C4-2B (cell line): Measurements from ENCODE around the gene NBAS.

Source experiments
- ZFX ChIP-seq: fragments of 450-650 bp; IDR thresholded peaks from 2 replicates; pipeline ENCODE4 v1.6.1; 2017
- TF ChIP-seq, protein P1 (sequence below): fragments of 450-650 bp; conservative IDR thresholded peaks from 2 replicates; pipeline ENCODE4 v1.5.1; 2017; ENCODE audit warnings: mild to moderate bottlenecking

GRCh38 chr2:15337996-15338666 is 223.0 kb downstream of the NBAS start:
- TF ChIP-seq, protein P1, sequence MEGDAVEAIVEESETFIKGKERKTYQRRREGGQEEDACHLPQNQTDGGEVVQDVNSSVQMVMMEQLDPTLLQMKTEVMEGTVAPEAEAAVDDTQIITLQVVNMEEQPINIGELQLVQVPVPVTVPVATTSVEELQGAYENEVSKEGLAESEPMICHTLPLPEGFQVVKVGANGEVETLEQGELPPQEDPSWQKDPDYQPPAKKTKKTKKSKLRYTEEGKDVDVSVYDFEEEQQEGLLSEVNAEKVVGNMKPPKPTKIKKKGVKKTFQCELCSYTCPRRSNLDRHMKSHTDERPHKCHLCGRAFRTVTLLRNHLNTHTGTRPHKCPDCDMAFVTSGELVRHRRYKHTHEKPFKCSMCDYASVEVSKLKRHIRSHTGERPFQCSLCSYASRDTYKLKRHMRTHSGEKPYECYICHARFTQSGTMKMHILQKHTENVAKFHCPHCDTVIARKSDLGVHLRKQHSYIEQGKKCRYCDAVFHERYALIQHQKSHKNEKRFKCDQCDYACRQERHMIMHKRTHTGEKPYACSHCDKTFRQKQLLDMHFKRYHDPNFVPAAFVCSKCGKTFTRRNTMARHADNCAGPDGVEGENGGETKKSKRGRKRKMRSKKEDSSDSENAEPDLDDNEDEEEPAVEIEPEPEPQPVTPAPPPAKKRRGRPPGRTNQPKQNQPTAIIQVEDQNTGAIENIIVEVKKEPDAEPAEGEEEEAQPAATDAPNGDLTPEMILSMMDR = no peak
- TF ChIP-seq ZFX = no peak
